HTR-8/SVneo (cell line): ENCODE data around the gene YIPF6.
A peak's percentile ranks its signal among the peaks of the same experiment; 100 is the strongest.
"Not testable (repeated sequence)": the region's sequence is repeated elsewhere in the genome, so short reads cannot be mapped to it uniquely, and the experiment has no call there.

Experiments used
- DNase-seq: peaks from one replicate; pipeline ENCODE4 v3.0.0; 2011; ENCODE audit warnings: low spot score, mixed read lengths; ENCODE audit not compliant: insufficient read length
- FAIRE-seq: peaks from 2 replicates; lab custom pipeline; 2011; peaks lifted over from hg19 to GRCh38; lab: Jason Lieb, UNC

The YIPF6 gene

GRCh38 chrX:68503836-68504636 lies 5.2 kb downstream of the YIPF6 start:
- FAIRE-seq: no peak
- no peak for DNase-seq

GRCh38 chrX:68506649-68507048 lies 7.8 kb downstream of the YIPF6 start:
- FAIRE-seq: no peak
- no peak for DNase-seq

- no peak for DNase-seq
- no peak for FAIRE-seq
Measured at GRCh38 chrX:68508799-68509198, 9.9 kb downstream of the YIPF6 start.

GRCh38 chrX:68511255-68511654 lies 12.4 kb downstream of the YIPF6 start:
- peak; percentile 13 for DNase-seq
- FAIRE-seq: no peak

GRCh38 chrX:68524680-68525079 lies 25.8 kb downstream of the YIPF6 start:
- not testable (repeated sequence) for FAIRE-seq, DNase-seq

- FAIRE-seq: no peak
- DNase-seq: no peak
Measured at GRCh38 chrX:68532831-68533533, 34.1 kb downstream of the YIPF6 start.

- FAIRE-seq (no peak), DNase-seq (no peak)
Measured at GRCh38 chrX:68533656-68534055, 34.8 kb downstream of the YIPF6 start.

- FAIRE-seq: no peak
- no peak for DNase-seq
Measured at GRCh38 chrX:68534691-68535090, 35.8 kb downstream of the YIPF6 start.

- DNase-seq (no peak), FAIRE-seq (no peak)
Measured at GRCh38 chrX:68536429-68536828, 37.6 kb downstream of the YIPF6 start.

GRCh38 chrX:68536884-68537283 lies 38.0 kb downstream of the YIPF6 start:
- FAIRE-seq (no peak), DNase-seq (no peak)

GRCh38 chrX:68550193-68550592 lies 51.3 kb downstream of the YIPF6 start:
- FAIRE-seq (no peak), DNase-seq (no peak)

GRCh38 chrX:68556036-68556435 lies 57.2 kb downstream of the YIPF6 start:
- FAIRE-seq (no peak), DNase-seq (no peak)

- FAIRE-seq: not testable (repeated sequence)
Measured at GRCh38 chrX:68557126-68557525, 58.3 kb downstream of the YIPF6 start.

GRCh38 chrX:68559905-68560304 lies 61.1 kb downstream of the YIPF6 start:
- FAIRE-seq, DNase-seq: not testable (repeated sequence)

More at GRCh38 chrX:68557126-68557525, 58.3 kb downstream of the YIPF6 start:
- DNase-seq: not testable (repeated sequence)

GRCh38 chrX:68568136-68568535 lies 69.3 kb downstream of the YIPF6 start:
- DNase-seq: no peak
- FAIRE-seq: no peak

GRCh38 chrX:68570598-68570997 lies 71.7 kb downstream of the YIPF6 start:
- DNase-seq (no peak), FAIRE-seq (no peak)

- no peak for FAIRE-seq
Measured at GRCh38 chrX:68571292-68571609, 72.4 kb downstream of the YIPF6 start.

GRCh38 chrX:68571610-68572311 lies 72.9 kb downstream of the YIPF6 start:
- DNase-seq (peak; percentile 2), FAIRE-seq (no peak)

More at GRCh38 chrX:68571292-68571609, 72.4 kb downstream of the YIPF6 start:
- DNase-seq: no peak

- FAIRE-seq: no peak
- DNase-seq: no peak
Measured at GRCh38 chrX:68574240-68574639, 75.4 kb downstream of the YIPF6 start.

GRCh38 chrX:68579810-68580209 lies 81.0 kb downstream of the YIPF6 start:
- DNase-seq (no peak), FAIRE-seq (no peak)

- no peak for FAIRE-seq
- no peak for DNase-seq
Measured at GRCh38 chrX:68584221-68584620, 85.4 kb downstream of the YIPF6 start.
